Neural cell (in vitro differentiated cells): ENCODE measurements around the gene C5orf46.

Experiments
- CTCF ChIP-seq: fragments of 450-650 bp; IDR thresholded peaks from 2 replicates; pipeline ENCODE4 v1.5.1; 2014; ENCODE audit warnings: antibody characterized with exemption, mild to moderate bottlenecking, moderate library complexity; ENCODE audit not compliant: poor library complexity, severe bottlenecking
- EZH2 ChIP-seq: fragments of 200-600, 300-800 bp; shearing (Covaris generic), sonication (generic); IDR thresholded peaks from 2 replicates; pipeline ENCODE4 v1.6.1; 2014; ENCODE audit warnings: antibody characterized with exemption, low read length, borderline replicate concordance, mild to moderate bottlenecking; ENCODE audit not compliant: insufficient read depth, poor library complexity, severe bottlenecking
- POLR2AphosphoS5 ChIP-seq: IDR thresholded peaks from 2 replicates; pipeline ENCODE4 v1.6.1; 2012
- RAD21 ChIP-seq: fragments of 450-650 bp; conservative IDR thresholded peaks from 2 replicates; pipeline ENCODE4 v1.6.1; 2014; ENCODE audit warnings: antibody characterized with exemption, mild to moderate bottlenecking, moderate library complexity
- REST ChIP-seq: IDR thresholded peaks from 2 replicates; pipeline ENCODE4 v1.6.1; 2012; ENCODE audit warnings: borderline replicate concordance

GRCh38 chr5:147935032-147935431, 28.7 kb upstream of the C5orf46 start:
- TF ChIP-seq POLR2AphosphoS5 (no peak), CTCF (peak; percentile 71), RAD21 (peak; percentile 76), EZH2 (no peak), REST (no peak)
